K562 (cell line): ENCODE data around the gene ZNF584.

ENCODE experiments used
- POLR2A ChIP-seq: fragments of 450-650 bp; conservative IDR thresholded peaks from 2 replicates; pipeline ENCODE4 v1.6.1; 2016
- ZNF232 ChIP-seq: sonication (generic); formaldehyde crosslinking; IDR thresholded peaks from 2 replicates; pipeline ENCODE4 v1.8.0; 2022; ENCODE audit warnings: mild to moderate bottlenecking, missing genetic modification reagents

- TF ChIP-seq ZNF232 (CRISPR knock-in tag) (no peak), POLR2A (no peak)
Measured at GRCh38 chr19:58398545-58398944, 9.9 kb upstream of the ZNF584 start.
